ENCODE results near the gene VRK2.

Gene VRK2

GRCh38 chr2:58045580-58046334 lies 849 bp upstream of the VRK2 start:
- peak overlapping the region; percentile 84 for H3K27ac ChIP-seq (ENCODE audit: poor library complexity, severe bottlenecking)

GRCh38 chr2:58046335-58046584 lies 346 bp upstream of the VRK2 start:
- TF ChIP-seq CTCF (IDR thresholded peaks at IDR 0.05; ENCODE audit: poor library complexity, severe bottlenecking), result no peak
- Histone ChIP-seq H3K36me3 (ENCODE audit: low read depth) (peaks cover 22% of the 10 kb centered on the region), H3K27me3 (ENCODE audit: insufficient read depth, poor library complexity, severe bottlenecking) (no peaks in the 10 kb centered on the region), H3K4me1 (ENCODE audit: insufficient read depth, poor library complexity, severe bottlenecking) (peaks cover 23% of the 10 kb centered on the region), H3K4me3 (ENCODE audit: severe bottlenecking) (peak overlapping the region; percentile 70), H3K27ac (ENCODE audit: poor library complexity, severe bottlenecking) (peak overlapping the region; percentile 84), H3K9me3 (ENCODE audit: severe bottlenecking) (no peaks in the 10 kb centered on the region)
- ATAC-seq (ENCODE audit: low read depth), result no peak; the same call in 1 of the 3 replicates
- no peak for DNase-seq (ENCODE audit: low spot score)

More at GRCh38 chr2:58045580-58046334, 849 bp upstream of the VRK2 start:
- Histone ChIP-seq H3K4me1 (ENCODE audit: insufficient read depth, poor library complexity, severe bottlenecking) (peaks cover 26% of the 10 kb centered on the region), H3K4me3 (ENCODE audit: severe bottlenecking) (peak overlapping the region; percentile 70), H3K36me3 (ENCODE audit: low read depth) (peaks cover 21% of the 10 kb centered on the region), H3K27me3 (ENCODE audit: insufficient read depth, poor library complexity, severe bottlenecking) (no peaks in the 10 kb centered on the region), H3K9me3 (ENCODE audit: severe bottlenecking) (no peaks in the 10 kb centered on the region)
- no peak for ATAC-seq (ENCODE audit: low read depth)
- TF ChIP-seq CTCF (IDR thresholded peaks at IDR 0.05; ENCODE audit: poor library complexity, severe bottlenecking), result no peak
- DNase-seq (ENCODE audit: low spot score), result no peak

- no peak for DNase-seq (ENCODE audit: low spot score)
- Histone ChIP-seq H3K27me3 (ENCODE audit: insufficient read depth, poor library complexity, severe bottlenecking) (no peaks in the 10 kb centered on the region), H3K4me1 (ENCODE audit: insufficient read depth, poor library complexity, severe bottlenecking) (peaks cover 14% of the 10 kb centered on the region), H3K27ac (ENCODE audit: poor library complexity, severe bottlenecking) (peak overlapping the region; percentile 84), H3K36me3 (ENCODE audit: low read depth) (peaks cover 30% of the 10 kb centered on the region), H3K9me3 (ENCODE audit: severe bottlenecking) (no peaks in the 10 kb centered on the region), H3K4me3 (ENCODE audit: severe bottlenecking) (peak overlapping the region; percentile 70)
- ATAC-seq (ENCODE audit: low read depth), result peak; percentile 18
- no peak for TF ChIP-seq CTCF (IDR thresholded peaks at IDR 0.05; ENCODE audit: poor library complexity, severe bottlenecking)
Measured at GRCh38 chr2:58047373-58047935, 848 bp downstream of the VRK2 start.

- Histone ChIP-seq H3K27ac (ENCODE audit: poor library complexity, severe bottlenecking) (peak overlapping the region; percentile 84), H3K4me1 (ENCODE audit: insufficient read depth, poor library complexity, severe bottlenecking) (peaks cover 9% of the 10 kb centered on the region), H3K27me3 (ENCODE audit: insufficient read depth, poor library complexity, severe bottlenecking) (no peaks in the 10 kb centered on the region), H3K9me3 (ENCODE audit: severe bottlenecking) (no peaks in the 10 kb centered on the region), H3K4me3 (ENCODE audit: severe bottlenecking) (peak overlapping the region; percentile 70), H3K36me3 (ENCODE audit: low read depth) (peaks cover 30% of the 10 kb centered on the region)
- no peak for ATAC-seq (ENCODE audit: low read depth)
- no peak for DNase-seq (ENCODE audit: low spot score)
- no peak for TF ChIP-seq CTCF (IDR thresholded peaks at IDR 0.05; ENCODE audit: poor library complexity, severe bottlenecking)
Measured at GRCh38 chr2:58047961-58048360, 1.4 kb downstream of the VRK2 start.

GRCh38 chr2:58051445-58051844 lies 4.8 kb downstream of the VRK2 start:
- H3K27ac ChIP-seq (ENCODE audit: poor library complexity, severe bottlenecking), result no peak overlapping the region
- H3K27me3 ChIP-seq (ENCODE audit: insufficient read depth, poor library complexity, severe bottlenecking), result no peaks in the 10 kb centered on the region
- no peak overlapping the region for H3K4me3 ChIP-seq (ENCODE audit: severe bottlenecking)
- no peak for TF ChIP-seq CTCF (IDR thresholded peaks at IDR 0.05; ENCODE audit: poor library complexity, severe bottlenecking)
- DNase-seq (ENCODE audit: low spot score), result no peak
- peaks cover 44% of the 10 kb centered on the region for H3K36me3 ChIP-seq (ENCODE audit: low read depth)
- peaks cover 6% of the 10 kb centered on the region for H3K4me1 ChIP-seq (ENCODE audit: insufficient read depth, poor library complexity, severe bottlenecking)
- no peak for ATAC-seq (ENCODE audit: low read depth)
- no peaks in the 10 kb centered on the region for H3K9me3 ChIP-seq (ENCODE audit: severe bottlenecking)

All from RWPE2 (cell line).